BLaER1 treated with 17β-estradiol and CSF1 and Interleukin-3, amounts not matched to agents 10 nM and 100 nM (cell line): ENCODE data around the gene SGCG.

Experiments
- H3K27ac ChIP-seq, 11 experiments: shearing (Covaris generic); formaldehyde crosslinking; 2 replicates each; pipeline ENCODE4 v1.8.1; 2022
- H3K27me3 ChIP-seq, 11 experiments: shearing (Covaris generic); formaldehyde crosslinking; 2 replicates each; pipeline ENCODE4 v1.8.1; 2022
- H3K36me3 ChIP-seq, 11 experiments: shearing (Covaris generic); formaldehyde crosslinking; 2 replicates each; pipeline ENCODE4 v1.8.1; 2022
- H3K4me1 ChIP-seq, 10 experiments: shearing (Covaris generic); formaldehyde crosslinking; 2 replicates each; pipeline ENCODE4 v1.8.1; 2022
- H3K4me2 ChIP-seq, 11 experiments: shearing (Covaris generic); formaldehyde crosslinking; 2 replicates each; pipeline ENCODE4 v1.8.1; 2022
- H3K4me3 ChIP-seq, 10 experiments: shearing (Covaris generic); formaldehyde crosslinking; 2 replicates each; pipeline ENCODE4 v1.8.1; 2022
- H3K9ac ChIP-seq, 11 experiments: shearing (Covaris generic); formaldehyde crosslinking; 2 replicates each; pipeline ENCODE4 v1.8.1; 2022
- H3K9me3 ChIP-seq, 11 experiments: shearing (Covaris generic); formaldehyde crosslinking; replicated peaks in 1 of 11; 2 replicates each; pipeline ENCODE4 v1.8.1; 2022
- H4K20me1 ChIP-seq, 11 experiments: shearing (Covaris generic); formaldehyde crosslinking; 2 replicates each; pipeline ENCODE4 v1.8.1; 2022
- Cebpa-rat ChIP-seq, 11 experiments: shearing (Covaris generic); IDR thresholded peaks; 2 replicates each; pipeline ENCODE4 v1.8.1; 2022

SGCG gene

DNA sequence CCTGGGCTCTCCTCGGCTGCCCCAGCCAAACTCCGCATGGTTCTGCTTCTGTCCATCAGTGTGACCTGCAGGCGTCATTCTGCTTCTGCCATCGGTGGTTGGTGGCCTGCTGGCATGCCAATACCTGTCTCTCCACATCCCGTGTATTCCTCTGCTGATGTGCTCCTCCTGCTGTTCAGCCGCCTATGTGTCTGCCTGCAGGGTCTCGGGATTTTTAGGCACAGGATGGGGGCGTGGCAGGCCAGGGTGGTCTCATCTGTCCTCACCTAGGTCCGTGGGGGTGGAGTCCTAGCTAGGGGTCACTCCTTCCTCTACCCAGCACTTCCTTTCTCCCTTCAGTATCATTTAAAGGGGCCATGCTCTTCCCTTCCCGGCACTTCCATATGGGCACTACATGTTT lies 33.0 kb upstream of the SGCG start:
- TF ChIP-seq Cebpa-rat (IDR thresholded peaks at IDR 0.05), result no peak
- H3K36me3 ChIP-seq, result no peaks in the 10 kb centered on the region
- H3K27me3 ChIP-seq, result no peaks in the 10 kb centered on the region
- H3K4me1 ChIP-seq, result peaks cover 0 to 75% (median 44%) of the 10 kb centered on the region in 10 experiments; a peak in 18 of 20 replicates
- 0 out of 20 replicates have a peak overlapping the region, but pooled peaks of 1 of the 10 experiments have one; percentile 49 for H3K4me3 ChIP-seq
- peak overlapping the region in 8 of 11 experiments; percentile 63 to 80 (median 76); a peak in 13 of 22 replicates for H3K9ac ChIP-seq
- H4K20me1 ChIP-seq, result no peaks in the 10 kb centered on the region
- H3K27ac ChIP-seq, result peak overlapping the region; percentile 69 to 95 (median 88)
- H3K4me2 ChIP-seq, result peak overlapping the region in 9 of 11 experiments; percentile 57 to 89 (median 77); a peak in 16 of 22 replicates
- peaks cover under 1 to 23% (median 8%) of the 10 kb centered on the region in 11 experiments; a peak in 15 of 22 replicates for H3K9me3 ChIP-seq

DNA sequence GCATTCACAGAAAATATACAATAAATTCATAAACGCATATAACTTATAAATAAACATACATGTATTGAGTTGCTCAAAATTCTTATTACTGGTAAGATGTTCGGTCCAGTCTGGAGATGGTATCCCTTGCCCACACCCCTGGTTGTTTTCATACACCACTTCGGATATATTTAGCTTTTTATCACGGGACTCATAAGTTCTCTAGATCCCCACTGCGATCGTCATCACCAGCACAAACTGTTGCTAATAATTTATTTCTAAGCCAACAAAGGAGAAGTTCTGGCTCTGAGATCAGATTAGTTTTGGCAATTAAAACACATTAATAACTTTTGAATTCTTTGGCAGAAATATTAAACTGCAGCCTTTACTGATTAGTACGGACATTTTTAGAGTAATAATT lies 23.0 kb upstream of the SGCG start:
- H3K36me3 ChIP-seq, result no peaks in the 10 kb centered on the region
- H3K4me3 ChIP-seq, result no peak overlapping the region
- no peak overlapping the region for H3K4me2 ChIP-seq
- no peak overlapping the region for H3K27ac ChIP-seq
- no peaks in the 10 kb centered on the region for H4K20me1 ChIP-seq
- TF ChIP-seq Cebpa-rat (IDR thresholded peaks at IDR 0.05), result no peak
- no peaks in the 10 kb centered on the region for H3K27me3 ChIP-seq
- H3K9ac ChIP-seq, result no peak overlapping the region
- peaks cover 0 to 8% (median 0%) of the 10 kb centered on the region in 10 experiments; a peak in 1 of 20 replicates for H3K4me1 ChIP-seq
- H3K9me3 ChIP-seq, result peaks cover 32 to 71% (median 57%) of the 10 kb centered on the region in 11 experiments

DNA sequence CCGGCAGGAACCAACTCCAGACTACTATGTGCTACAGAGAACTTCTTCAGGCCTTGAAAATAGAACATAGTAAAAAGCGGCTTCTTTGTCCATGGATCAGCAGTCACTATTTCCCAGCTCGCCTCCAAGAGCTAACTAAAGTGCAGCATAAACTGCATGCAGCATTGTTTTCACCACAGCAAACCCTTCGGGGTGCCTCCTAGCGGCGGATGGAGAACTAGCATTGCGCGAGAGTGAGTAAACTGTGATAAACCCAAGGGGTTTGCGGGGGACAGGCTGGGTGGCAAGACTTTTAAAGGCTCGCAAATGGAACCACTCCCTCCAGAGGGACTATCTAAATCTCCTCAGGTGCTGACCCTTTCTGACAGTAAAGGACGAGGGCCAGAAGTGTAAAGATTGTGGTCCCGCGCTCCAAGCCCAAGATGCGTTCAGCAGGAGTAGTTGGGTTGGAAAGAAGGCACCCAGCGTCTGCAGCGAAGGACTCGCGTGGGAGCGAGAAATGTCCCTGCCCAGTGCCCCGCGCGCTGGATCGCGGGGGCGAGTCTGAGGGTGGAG lies 21.5 kb upstream of the SGCG start:
- Histone ChIP-seq H3K4me3 (no peak overlapping the region), H3K4me1 (peaks cover 0 to 8% (median 0%) of the 10 kb centered on the region in 10 experiments; a peak in 1 of 20 replicates), H3K4me2 (no peak overlapping the region), H3K36me3 (no peaks in the 10 kb centered on the region), H3K9me3 (peaks cover 28 to 58% (median 49%) of the 10 kb centered on the region in 11 experiments), H4K20me1 (no peaks in the 10 kb centered on the region), H3K9ac (no peak overlapping the region), H3K27ac (no peak overlapping the region), H3K27me3 (no peaks in the 10 kb centered on the region)
- TF ChIP-seq Cebpa-rat (IDR thresholded peaks at IDR 0.05), result no peak

DNA sequence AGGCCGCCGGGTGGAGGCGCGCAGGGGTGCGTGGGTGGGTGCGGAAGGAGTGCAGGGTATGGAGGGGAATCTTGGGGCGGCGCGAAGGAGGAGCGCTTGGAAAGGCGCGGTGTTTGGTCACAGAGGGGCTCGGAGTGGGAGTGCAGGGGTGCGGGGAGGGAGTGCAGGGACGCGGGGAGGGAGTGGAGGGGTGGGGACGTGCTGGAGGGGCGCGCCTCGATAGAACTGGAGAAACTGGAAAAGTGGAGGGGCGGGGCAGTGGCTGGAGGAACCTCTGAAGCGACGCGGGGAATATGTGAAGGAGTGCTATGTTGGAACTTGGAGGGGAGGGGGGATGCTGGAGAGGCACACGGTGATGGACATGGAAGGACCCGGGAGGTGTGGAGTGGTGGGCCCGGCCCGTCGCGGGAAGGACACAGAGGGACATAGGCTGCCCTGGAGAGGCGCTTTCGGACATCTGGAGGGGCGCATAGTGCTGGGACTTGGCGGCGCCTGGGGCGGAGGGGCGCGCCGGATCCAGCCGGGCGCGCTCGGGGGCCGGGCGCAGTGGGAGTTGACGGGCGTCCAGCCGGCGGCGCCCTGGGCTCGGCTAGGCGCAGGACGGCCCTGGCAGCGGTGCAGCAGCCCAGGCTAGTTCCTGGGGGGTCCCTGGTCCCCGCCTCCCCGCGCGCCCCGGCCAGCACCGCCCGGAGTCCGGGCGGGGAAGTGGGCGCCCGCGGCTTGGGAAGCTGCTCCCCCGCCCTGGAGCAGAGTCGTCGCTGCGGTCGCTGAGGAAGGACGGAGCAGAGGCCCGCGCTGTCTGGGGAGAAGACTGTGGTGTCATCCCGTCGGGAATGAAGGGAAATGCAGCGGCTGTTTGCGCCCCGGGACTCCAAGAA lies 20.8 kb upstream of the SGCG start:
- no peaks in the 10 kb centered on the region for H3K27me3 ChIP-seq
- no peak overlapping the region for H3K27ac ChIP-seq
- H3K4me3 ChIP-seq, result no peak overlapping the region
- no peak overlapping the region for H3K4me2 ChIP-seq
- no peak for TF ChIP-seq Cebpa-rat (IDR thresholded peaks at IDR 0.05)
- no peak overlapping the region for H3K9ac ChIP-seq
- H3K9me3 ChIP-seq, result peaks cover 28 to 51% (median 43%) of the 10 kb centered on the region in 11 experiments
- H4K20me1 ChIP-seq, result no peaks in the 10 kb centered on the region
- no peaks in the 10 kb centered on the region for H3K36me3 ChIP-seq
- H3K4me1 ChIP-seq, result peaks cover 0 to 8% (median 0%) of the 10 kb centered on the region in 10 experiments; a peak in 1 of 20 replicates

DNA sequence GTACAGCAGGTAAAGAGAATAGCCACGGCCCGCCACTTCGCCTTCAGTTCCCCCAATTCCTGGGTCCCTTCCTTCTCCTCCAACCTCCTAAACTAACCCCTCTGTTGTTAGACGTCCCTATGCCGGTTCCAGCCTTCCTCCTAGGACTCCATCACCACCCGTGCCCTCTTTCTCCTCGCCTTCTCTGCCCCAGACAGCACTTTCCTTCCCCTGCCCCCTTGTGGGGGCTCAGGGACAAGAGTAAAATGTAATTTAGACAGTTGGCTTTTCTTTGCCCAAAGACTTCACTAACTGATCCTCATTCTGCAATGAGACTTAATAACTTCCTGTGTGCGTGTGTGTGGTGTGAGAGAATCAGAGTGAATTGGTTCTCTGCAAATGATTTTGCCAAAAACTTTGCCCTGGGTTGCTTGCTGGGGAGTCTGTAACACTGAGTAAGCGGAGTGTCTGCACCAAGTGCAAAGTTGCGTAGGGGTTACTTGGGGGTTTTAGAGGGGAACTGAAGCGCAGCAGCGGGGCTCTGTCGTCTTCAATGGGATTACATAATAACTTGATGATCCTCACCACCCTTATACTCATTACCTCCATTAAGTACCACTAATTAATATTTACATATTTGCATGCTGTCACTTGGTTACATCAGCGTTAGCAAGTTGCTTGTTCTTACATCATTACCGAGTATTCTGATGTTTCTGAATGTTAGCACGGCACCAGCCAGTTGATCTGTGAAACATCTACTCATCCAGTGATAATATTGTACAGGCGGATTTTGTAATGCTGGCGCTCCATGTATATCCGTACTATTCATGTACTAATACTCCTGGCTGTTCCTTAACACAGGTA lies 19.9 kb upstream of the SGCG start:
- Histone ChIP-seq H3K36me3 (no peaks in the 10 kb centered on the region), H3K27ac (no peak overlapping the region), H4K20me1 (no peaks in the 10 kb centered on the region), H3K9me3 (peaks cover 25 to 43% (median 36%) of the 10 kb centered on the region in 11 experiments), H3K4me1 (peaks cover 0 to 2% (median 0%) of the 10 kb centered on the region in 10 experiments; a peak in 1 of 20 replicates), H3K4me3 (no peak overlapping the region), H3K4me2 (no peak overlapping the region), H3K27me3 (no peaks in the 10 kb centered on the region), H3K9ac (no peak overlapping the region)
- no peak for TF ChIP-seq Cebpa-rat (IDR thresholded peaks at IDR 0.05)

DNA sequence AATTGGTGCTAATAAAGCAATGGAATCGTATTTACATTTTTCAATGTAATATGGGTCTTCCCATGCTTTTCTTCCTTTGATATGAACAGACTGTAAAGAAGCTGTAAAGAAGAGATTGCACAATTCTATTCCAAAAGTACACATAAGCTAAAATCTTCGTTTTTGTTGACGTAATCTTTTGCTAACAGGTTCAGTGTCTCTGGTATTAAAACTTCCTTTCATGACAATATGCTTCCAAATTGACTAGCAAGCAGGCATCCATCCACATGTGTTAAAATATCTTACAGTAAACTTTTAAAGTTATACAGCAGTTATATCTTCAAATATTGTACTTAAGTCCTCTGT lies 19.3 kb upstream of the SGCG start:
- no peak overlapping the region for H3K4me3 ChIP-seq
- no peak overlapping the region for H3K4me2 ChIP-seq

DNA sequence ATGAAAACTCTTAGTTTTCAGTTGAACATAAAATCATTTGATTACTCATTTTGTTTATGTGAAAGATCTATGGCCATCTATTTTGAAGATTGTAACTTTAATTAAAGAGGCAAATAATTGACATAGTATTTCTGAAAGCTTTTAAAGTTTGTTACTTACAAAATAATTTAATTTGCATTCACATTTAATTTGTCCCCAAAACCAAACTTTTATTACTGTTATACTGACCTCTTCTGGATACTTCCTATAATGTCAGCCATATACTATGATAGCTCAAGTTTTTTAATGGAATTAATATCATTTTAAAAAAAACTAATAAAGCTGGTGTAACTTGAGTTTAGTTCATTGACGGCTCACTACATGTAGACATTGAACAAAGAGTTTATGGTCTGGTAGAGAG lies 4.9 kb upstream of the SGCG start:
- no peak overlapping the region for H3K9ac ChIP-seq

More for the DNA sequence above, 19.3 kb upstream of the SGCG start:
- no peak overlapping the region for H3K27ac ChIP-seq
- no peak overlapping the region for H3K9ac ChIP-seq
- H3K4me1 ChIP-seq, result no peaks in the 10 kb centered on the region
- H3K36me3 ChIP-seq, result no peaks in the 10 kb centered on the region
- no peaks in the 10 kb centered on the region for H3K27me3 ChIP-seq
- H4K20me1 ChIP-seq, result no peaks in the 10 kb centered on the region
- no peak for TF ChIP-seq Cebpa-rat (IDR thresholded peaks at IDR 0.05)
- H3K9me3 ChIP-seq, result peaks cover 19 to 38% (median 30%) of the 10 kb centered on the region in 11 experiments; a peak in 21 of 22 replicates

DNA sequence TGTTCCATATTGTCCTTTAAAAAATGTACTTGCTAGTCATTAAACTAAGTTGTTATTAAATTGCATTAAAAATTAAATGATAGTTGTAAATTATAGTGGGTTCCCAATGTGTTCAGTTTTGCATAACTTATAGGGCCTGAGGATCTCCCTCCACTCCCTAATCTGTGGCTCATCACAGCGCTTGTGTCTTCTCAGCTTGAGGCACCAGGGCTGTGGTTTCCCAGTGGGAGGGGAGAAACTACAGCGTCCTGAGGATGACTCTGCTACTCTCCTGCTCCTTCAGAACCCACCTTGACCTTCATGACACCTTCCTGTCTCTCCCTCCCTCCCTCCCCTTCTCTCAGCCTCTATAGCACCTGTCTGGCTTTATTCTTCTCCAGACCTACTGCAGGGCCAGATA lies 1.4 kb downstream of the SGCG start:
- Histone ChIP-seq H3K4me1 (peaks cover 0 to under 1% (median 0%) of the 10 kb centered on the region in 10 experiments; a peak in 2 of 20 replicates), H3K9ac (no peak overlapping the region), H3K4me2 (no peak overlapping the region), H3K27me3 (no peaks in the 10 kb centered on the region), H3K9me3 (no peaks in the 10 kb centered on the region), H3K36me3 (no peaks in the 10 kb centered on the region), H3K4me3 (no peak overlapping the region), H3K27ac (no peak overlapping the region), H4K20me1 (no peaks in the 10 kb centered on the region)
- no peak for TF ChIP-seq Cebpa-rat (IDR thresholded peaks at IDR 0.05)

More for the DNA sequence above, 4.9 kb upstream of the SGCG start:
- Histone ChIP-seq H3K27me3 (no peaks in the 10 kb centered on the region), H4K20me1 (no peaks in the 10 kb centered on the region), H3K9me3 (no peaks in the 10 kb centered on the region; a peak in 1 of 22 replicates), H3K4me2 (no peak overlapping the region), H3K4me1 (peaks cover 0 to 16% (median 3%) of the 10 kb centered on the region in 10 experiments; a peak in 5 of 20 replicates), H3K36me3 (no peaks in the 10 kb centered on the region), H3K4me3 (no peak overlapping the region), H3K27ac (no peak overlapping the region)
- TF ChIP-seq Cebpa-rat (IDR thresholded peaks at IDR 0.05), result no peak

DNA sequence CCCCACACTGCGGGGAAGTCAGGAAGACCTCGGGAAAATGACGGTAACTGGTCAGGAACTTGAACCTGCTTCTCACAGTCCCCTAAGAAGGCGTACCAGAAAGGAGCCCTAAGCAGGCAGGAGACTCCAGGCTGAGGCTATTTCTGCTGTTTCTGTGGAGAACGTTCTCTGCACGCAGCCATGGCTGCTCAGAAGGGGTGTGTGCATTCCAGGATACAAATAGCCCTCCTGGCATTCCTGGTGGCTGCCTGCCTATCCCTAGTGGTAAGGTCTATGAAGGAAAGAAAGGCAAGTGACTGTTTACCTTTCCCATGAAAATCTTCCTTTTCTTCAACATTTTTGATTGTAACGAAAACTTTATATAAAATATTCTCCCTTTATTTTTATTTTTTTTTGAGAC lies 2.5 kb downstream of the SGCG start:
- Histone ChIP-seq H3K9me3 (no peaks in the 10 kb centered on the region), H3K9ac (no peak overlapping the region), H3K4me3 (no peak overlapping the region), H3K36me3 (no peaks in the 10 kb centered on the region), H3K27ac (no peak overlapping the region), H3K4me1 (no peaks in the 10 kb centered on the region), H3K27me3 (no peaks in the 10 kb centered on the region), H4K20me1 (no peaks in the 10 kb centered on the region), H3K4me2 (no peak overlapping the region)
- no peak for TF ChIP-seq Cebpa-rat (IDR thresholded peaks at IDR 0.05)
